ENCODE results near the gene CHERP. TPM values are rescaled to one million over a fixed set of nuclear protein-coding genes. Genes with fewer than 3 reads are reported as not detected.
A peak's percentile ranks its signal among the peaks of the same experiment; 100 is the strongest.
"Not testable (repeated sequence)": the region's sequence is repeated elsewhere in the genome, so short reads cannot be mapped to it uniquely, and the experiment has no call there.

CHERP gene
- total and polyA plus RNA-seq, 2 donors = 12.8 to 27.2 TPM

DNA sequence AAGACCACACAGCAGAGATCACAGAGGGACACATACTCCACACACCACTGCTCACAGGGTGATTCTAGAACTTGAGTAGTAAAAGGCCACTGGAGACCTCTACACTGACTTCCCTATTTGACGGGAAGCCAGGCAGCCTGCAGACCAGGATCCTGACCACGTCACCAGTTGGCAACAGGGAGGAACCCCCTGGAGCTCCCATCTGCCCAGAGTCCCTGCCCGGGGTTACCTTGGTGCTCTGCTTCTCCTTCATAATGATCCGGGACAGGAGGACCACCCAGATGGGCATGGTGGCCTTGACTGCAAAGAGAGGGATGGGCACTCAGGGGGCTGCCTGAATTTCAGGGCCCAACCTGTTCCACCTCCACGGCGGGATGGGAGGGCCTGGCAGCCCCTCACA, 29.0 kb upstream of the CHERP start:
- WGBS = 24% methylated on average over 6 of the region's 6 CpGs
- Histone ChIP-seq H3K36me3 (ENCODE audit: insufficient read depth) (no peaks in the 10 kb centered on the region), H3K4me3 (ENCODE audit: low read depth, low read length) (peak overlapping the region; percentile 91), H3K27ac (ENCODE audit: low read depth) (no peak overlapping the region), H3K4me1 (ENCODE audit: insufficient read depth) (no peaks in the 10 kb centered on the region)
- DNase-seq (ENCODE audit: extremely low spot score) = no peak

DNA sequence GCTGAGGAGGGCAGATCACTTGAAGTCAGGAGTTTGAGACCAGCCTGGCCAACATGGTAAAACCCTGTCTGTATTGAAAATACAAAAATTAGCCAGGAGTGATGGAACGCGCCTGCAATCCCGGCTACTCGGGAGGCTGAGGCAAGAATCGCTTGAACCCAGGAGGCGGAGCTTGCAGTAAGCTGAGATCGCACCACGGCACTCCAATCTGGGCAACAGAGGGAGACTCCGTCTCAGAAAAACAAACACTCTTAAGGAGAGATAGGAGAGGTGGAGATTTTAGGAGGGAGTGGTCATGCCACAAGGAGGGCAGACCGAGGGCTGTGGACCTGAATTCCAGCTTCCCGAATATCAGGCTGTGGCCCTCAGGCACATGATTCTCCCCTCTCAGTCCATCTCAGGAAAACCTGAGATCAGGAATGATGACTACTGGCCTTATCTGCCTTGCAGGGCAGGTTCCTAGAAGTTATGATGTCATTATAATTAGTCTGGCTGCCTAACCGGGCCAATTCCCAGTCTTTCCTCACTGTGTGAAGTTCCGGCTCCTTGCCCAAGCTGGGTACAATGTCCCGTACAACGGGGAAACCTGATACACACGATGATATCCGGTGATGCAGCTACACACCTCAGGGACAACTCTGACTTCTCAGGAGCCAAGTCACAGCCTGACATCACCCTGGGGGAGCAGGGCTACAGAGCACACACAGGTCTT, 27.5 kb upstream of the CHERP start:
- Histone ChIP-seq H3K4me3 (ENCODE audit: low read depth, low read length) (no peak overlapping the region), H3K4me1 (ENCODE audit: insufficient read depth) (no peaks in the 10 kb centered on the region), H3K36me3 (ENCODE audit: insufficient read depth) (no peaks in the 10 kb centered on the region)

DNA sequence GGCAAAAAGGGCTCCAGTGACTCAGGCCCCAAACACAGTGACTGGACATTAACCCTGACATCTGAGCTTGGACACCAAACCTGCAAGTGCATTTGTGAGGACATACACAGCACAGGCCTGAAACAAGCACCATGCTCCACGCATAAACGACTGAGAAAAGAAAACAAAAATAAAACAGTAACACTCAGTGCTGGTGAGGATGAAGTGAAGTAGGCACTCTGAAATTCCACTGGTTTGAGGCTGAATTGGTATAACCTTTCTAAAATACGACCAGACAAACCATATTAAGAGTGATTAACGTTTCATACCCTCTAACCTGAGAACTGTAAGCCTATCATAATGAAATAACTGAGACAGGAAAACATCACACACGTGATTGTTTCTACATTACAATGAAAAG, 24.5 kb upstream of the CHERP start:
- no peak overlapping the region for H3K27ac ChIP-seq (ENCODE audit: low read depth)
- WGBS = 94% methylated on average over 5 of the region's 5 CpGs
- H3K4me1 ChIP-seq (ENCODE audit: insufficient read depth) = no peaks in the 10 kb centered on the region
- no peak for DNase-seq (ENCODE audit: extremely low spot score)
- H3K36me3 ChIP-seq (ENCODE audit: insufficient read depth) = peaks cover under 1% of the 10 kb centered on the region
- H3K4me3 ChIP-seq (ENCODE audit: low read depth, low read length) = no peak overlapping the region

More for the DNA sequence above, 27.5 kb upstream of the CHERP start:
- H3K27ac ChIP-seq (ENCODE audit: low read depth) = no peak overlapping the region
- 87% methylated on average over 17 of the region's 17 CpGs for WGBS
- DNase-seq (ENCODE audit: extremely low spot score) = no peak

DNA sequence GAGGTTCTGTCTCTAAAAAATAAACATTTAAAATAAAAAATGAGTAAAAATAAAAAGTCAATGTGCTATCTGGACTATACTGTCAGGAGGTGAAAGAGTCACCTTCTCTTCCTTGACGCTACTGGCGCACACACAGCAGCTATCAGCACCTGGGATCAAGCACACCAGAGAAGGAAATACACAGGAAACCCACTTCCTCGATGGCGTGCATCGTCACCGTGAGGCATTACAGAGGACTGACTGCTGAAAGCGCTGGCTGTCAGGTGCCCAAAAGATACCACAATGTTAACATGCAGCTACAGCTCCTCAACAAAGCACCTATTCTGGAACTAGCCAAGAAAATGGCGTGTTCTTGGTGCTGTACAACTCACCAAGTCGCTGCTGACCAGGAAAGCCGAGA, 23.9 kb upstream of the CHERP start:
- H3K4me3 ChIP-seq (ENCODE audit: low read depth, low read length) = no peak overlapping the region

DNA sequence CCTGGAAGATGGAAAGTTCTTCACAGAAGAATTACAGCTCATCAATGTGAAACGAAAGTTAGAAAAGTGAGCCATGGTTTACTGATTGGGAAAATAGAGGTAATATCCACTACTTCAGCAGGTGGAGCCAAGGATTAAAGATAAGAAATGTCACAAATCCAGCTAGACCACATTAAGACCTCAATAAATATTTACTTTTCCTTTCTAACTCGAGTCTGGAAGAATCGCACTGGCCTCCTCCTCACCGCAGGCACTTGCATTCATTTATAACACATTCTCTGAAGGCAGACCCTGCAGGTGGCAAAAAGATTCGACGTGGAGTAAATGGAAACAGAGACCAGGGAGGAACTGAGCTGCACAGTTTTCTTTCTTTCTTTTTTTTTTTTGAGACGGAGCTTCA, 22.6 kb upstream of the CHERP start:
- Histone ChIP-seq H3K27ac (ENCODE audit: low read depth) (no peak overlapping the region), H3K36me3 (ENCODE audit: insufficient read depth) (peaks cover 3% of the 10 kb centered on the region), H3K4me1 (ENCODE audit: insufficient read depth) (no peaks in the 10 kb centered on the region), H3K4me3 (ENCODE audit: low read depth, low read length) (no peak overlapping the region)
- WGBS = 76% methylated on average over 7 of the region's 7 CpGs
- no peak for DNase-seq (ENCODE audit: extremely low spot score)

More for the DNA sequence above, 23.9 kb upstream of the CHERP start:
- 83% methylated on average over 10 of the region's 10 CpGs for WGBS
- no peaks in the 10 kb centered on the region for H3K4me1 ChIP-seq (ENCODE audit: insufficient read depth)
- DNase-seq (ENCODE audit: extremely low spot score) = no peak
- H3K27ac ChIP-seq (ENCODE audit: low read depth) = no peak overlapping the region
- peaks cover 3% of the 10 kb centered on the region for H3K36me3 ChIP-seq (ENCODE audit: insufficient read depth)

DNA sequence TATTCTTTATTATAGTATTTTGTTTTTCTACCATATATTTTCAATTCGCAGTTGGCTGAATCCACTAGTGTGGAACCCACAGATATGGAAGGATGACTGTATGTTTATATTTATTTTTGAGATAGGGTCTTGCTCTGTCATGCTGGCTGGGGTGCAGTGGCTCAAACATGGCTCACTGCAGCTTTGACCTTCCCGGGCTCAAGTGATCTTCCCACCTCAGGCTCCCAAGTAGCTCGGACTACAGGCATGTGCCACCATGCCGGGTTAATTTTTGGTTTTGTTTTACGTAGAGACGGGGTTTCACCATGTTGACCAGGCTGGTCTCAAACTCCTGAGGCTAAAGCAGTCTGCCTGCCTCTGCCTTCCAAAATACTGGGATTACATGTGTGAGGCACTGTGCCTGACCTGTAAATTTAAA, 20.4 kb upstream of the CHERP start:
- Histone ChIP-seq H3K4me3 (ENCODE audit: low read depth, low read length) (no peak overlapping the region), H3K4me1 (ENCODE audit: insufficient read depth) (no peaks in the 10 kb centered on the region), H3K36me3 (ENCODE audit: insufficient read depth) (peaks cover 3% of the 10 kb centered on the region), H3K27ac (ENCODE audit: low read depth) (no peak overlapping the region)
- no peak for DNase-seq (ENCODE audit: extremely low spot score)
- 93% methylated on average over 6 of the region's 6 CpGs for WGBS

DNA sequence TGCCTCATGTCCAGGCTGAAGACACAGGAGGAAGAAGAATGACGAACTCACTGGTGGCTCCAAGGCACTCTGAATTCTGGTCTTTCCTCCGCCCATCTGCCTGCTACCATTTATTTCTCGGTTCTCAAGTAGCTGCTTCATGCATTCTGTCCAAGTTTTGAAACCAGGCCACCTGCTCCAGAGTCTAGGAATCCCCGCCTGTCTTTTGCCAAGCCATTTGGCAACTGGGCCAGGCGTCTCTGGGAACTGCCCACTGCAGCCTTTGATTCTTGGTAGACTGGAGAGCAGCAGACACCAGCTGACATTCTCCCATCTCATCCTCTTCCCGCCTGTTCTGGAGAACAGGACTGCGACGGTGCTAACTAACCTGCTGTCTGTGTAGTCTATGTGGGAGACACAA, 19.1 kb upstream of the CHERP start:
- peaks cover 3% of the 10 kb centered on the region for H3K36me3 ChIP-seq (ENCODE audit: insufficient read depth)
- no peak for DNase-seq (ENCODE audit: extremely low spot score)
- WGBS = 89% methylated on average over 8 of the region's 8 CpGs
- no peak overlapping the region for H3K4me3 ChIP-seq (ENCODE audit: low read depth, low read length)
- H3K27ac ChIP-seq (ENCODE audit: low read depth) = no peak overlapping the region
- no peaks in the 10 kb centered on the region for H3K4me1 ChIP-seq (ENCODE audit: insufficient read depth)

DNA sequence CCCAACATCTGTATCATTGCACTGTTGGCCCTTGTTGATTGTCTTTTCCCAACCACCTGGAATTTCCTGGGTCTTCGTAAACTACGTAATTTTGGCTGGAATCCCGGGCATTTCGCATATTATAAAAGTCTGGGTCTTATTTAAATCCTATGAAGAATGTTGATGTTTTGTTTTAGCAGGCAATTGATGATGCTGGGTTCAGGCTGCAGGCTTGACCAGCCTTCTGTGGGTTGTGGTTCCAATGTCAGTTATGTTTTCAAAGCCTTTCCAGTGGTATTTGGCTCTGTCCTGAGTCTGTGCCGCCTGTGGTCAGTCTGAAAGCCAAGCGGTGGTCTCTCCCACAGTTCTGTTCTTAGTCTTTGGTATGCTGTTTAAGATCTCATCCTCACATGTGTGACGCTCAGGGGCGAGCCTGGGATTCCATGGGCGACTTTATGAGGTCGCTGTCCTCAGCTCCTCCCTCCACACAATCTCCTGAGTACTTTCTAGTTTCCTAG, 17.6 kb upstream of the CHERP start:
- no peaks in the 10 kb centered on the region for H3K4me1 ChIP-seq (ENCODE audit: insufficient read depth)
- WGBS = 68% methylated on average over 10 of the region's 10 CpGs
- no peak for DNase-seq (ENCODE audit: extremely low spot score)
- no peak overlapping the region for H3K27ac ChIP-seq (ENCODE audit: low read depth)
- H3K36me3 ChIP-seq (ENCODE audit: insufficient read depth) = peaks cover 3% of the 10 kb centered on the region
- H3K4me3 ChIP-seq (ENCODE audit: low read depth, low read length) = no peak overlapping the region

DNA sequence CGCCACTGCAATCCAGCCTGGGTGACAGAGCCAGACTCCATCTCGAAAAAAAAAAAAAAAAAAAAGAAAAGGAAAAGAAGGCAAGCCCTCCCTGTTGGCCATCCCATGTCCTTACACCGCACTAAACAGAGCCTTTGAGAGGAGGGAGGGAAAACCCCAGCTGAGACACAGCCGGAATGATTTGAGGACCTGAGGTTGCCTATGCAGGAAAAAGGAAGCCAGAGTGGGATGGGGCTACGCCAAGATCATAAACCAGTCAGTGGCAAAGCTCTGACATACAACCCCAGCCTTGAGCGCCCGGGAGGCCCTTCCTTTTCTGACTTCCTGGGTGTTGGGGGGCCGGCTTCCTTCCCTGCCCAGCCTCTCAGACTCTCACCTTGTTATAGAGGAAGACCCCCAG, 12.5 kb upstream of the CHERP start:
- no peak overlapping the region for H3K4me3 ChIP-seq (ENCODE audit: low read depth, low read length)
- H3K36me3 ChIP-seq (ENCODE audit: insufficient read depth) = peaks cover 3% of the 10 kb centered on the region
- 80% methylated on average over 8 of the region's 8 CpGs for WGBS

DNA sequence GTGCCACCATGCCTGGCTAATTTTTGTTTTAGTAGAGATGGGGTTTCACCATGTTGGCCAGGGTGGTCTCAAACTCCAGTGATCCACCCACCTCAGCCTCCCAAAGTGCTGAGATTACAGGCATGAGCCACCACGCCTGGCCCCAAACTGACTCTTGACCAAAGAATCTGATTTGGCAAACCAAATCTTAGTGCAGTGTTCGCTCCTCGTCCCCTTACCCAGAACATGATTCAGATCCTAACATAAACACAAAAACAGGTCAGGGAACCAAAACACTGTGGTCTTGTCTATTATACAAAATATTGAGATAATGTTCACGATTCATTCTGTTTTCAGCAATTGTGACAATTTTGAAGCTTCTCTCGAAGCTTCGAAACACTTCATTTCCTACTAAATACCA, 9.7 kb upstream of the CHERP start:
- WGBS = 93% methylated on average over 6 of the region's 6 CpGs

More for the DNA sequence above, 12.5 kb upstream of the CHERP start:
- Histone ChIP-seq H3K27ac (ENCODE audit: low read depth) (no peak overlapping the region), H3K4me1 (ENCODE audit: insufficient read depth) (no peaks in the 10 kb centered on the region)
- DNase-seq (ENCODE audit: extremely low spot score) = no peak

DNA sequence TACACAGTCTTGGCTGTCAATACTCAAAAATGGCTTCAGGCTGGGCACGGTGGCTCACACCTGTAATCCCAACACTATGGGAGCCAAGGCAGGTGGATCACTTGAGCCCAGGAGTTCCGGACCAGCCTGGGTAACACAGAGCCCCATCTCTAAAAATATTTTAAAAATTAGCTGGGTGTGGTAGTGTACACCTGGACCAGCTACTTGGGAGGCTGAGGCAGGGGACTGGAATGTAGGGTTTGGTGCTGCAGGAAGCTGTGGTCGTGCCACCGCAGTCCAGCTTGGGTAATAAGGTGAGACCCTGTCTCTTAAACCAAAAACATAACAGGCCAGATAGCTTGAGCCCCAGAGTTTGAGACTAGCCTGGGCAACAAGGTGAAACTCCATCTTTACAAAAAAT, 6.7 kb upstream of the CHERP start:
- 94% methylated on average over 4 of the region's 4 CpGs for WGBS
- Histone ChIP-seq H3K36me3 (ENCODE audit: insufficient read depth) (peaks cover 3% of the 10 kb centered on the region), H3K4me1 (ENCODE audit: insufficient read depth) (no peaks in the 10 kb centered on the region), H3K4me3 (ENCODE audit: low read depth, low read length) (no peak overlapping the region), H3K27ac (ENCODE audit: low read depth) (no peak overlapping the region)
- no peak for DNase-seq (ENCODE audit: extremely low spot score)

More for the DNA sequence above, 9.7 kb upstream of the CHERP start:
- not testable (repeated sequence) for H3K4me1 ChIP-seq (ENCODE audit: insufficient read depth); DNase-seq (ENCODE audit: extremely low spot score); H3K4me3 ChIP-seq (ENCODE audit: low read depth, low read length); H3K36me3 ChIP-seq (ENCODE audit: insufficient read depth); H3K27ac ChIP-seq (ENCODE audit: low read depth)

DNA sequence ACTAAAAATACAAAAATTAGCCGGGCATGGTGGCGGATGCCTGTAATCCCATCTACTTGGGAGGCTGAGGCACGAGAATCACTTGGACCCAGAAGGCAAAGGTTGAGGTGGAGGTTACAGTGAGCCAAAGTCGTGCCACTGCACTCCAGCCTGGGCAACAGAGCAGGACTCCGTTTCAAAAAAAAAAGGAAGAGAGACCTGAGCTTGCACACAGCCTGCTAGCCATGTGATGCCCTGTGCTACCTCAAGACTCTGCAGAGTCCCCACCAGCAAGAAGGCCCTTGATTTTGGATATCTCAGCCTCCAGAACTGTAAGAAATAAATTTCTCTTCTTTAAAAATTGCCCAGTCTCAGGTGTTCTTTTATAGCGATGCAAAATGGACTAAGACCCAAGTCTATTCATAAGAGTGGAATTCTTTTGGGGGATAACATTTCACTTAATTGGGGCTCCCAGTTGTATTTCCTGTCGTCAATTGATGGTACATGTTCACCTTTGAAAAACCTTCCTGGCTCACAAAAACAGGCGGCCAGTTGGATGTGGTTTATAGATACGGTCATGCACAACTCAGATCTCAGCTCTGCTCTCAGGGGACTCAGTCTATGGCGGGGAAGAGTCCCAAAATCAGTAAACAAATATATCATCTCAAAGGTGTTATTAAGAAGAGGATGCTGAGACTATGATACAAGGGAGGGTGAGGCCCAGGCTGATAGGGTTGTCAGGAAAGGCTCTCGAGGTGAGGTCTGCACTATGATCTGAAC, 2.4 kb upstream of the CHERP start:
- WGBS = 90% methylated on average over 11 of the region's 11 CpGs
- DNase-seq (ENCODE audit: extremely low spot score) = no peak
- Histone ChIP-seq H3K27ac (ENCODE audit: low read depth) (no peak overlapping the region), H3K4me3 (ENCODE audit: low read depth, low read length) (no peak overlapping the region), H3K36me3 (ENCODE audit: insufficient read depth) (no peaks in the 10 kb centered on the region), H3K4me1 (ENCODE audit: insufficient read depth) (no peaks in the 10 kb centered on the region)

DNA sequence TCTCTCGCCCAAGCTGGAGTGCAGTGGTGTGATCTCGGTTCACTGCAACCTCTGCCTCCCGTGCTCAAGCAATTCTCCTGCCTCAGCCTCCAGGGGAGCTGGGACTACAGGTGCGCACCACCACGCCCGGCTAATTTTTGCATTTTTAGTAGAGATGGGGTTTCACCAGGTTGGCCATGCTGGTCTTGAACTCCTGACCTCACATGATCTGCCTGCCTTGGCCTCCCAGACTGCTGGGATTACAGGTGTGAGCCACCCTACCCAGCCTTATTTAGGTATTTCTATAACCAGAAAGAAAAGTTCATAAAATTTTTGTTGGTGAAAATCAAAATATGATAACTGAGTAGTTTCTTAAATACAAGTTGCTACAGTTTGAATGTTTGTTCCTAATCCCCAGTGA, 1.5 kb upstream of the CHERP start:
- H3K27ac ChIP-seq (ENCODE audit: low read depth); H3K4me1 ChIP-seq (ENCODE audit: insufficient read depth): not testable (repeated sequence)
- 84% methylated on average over 6 of the region's 6 CpGs for WGBS

DNA sequence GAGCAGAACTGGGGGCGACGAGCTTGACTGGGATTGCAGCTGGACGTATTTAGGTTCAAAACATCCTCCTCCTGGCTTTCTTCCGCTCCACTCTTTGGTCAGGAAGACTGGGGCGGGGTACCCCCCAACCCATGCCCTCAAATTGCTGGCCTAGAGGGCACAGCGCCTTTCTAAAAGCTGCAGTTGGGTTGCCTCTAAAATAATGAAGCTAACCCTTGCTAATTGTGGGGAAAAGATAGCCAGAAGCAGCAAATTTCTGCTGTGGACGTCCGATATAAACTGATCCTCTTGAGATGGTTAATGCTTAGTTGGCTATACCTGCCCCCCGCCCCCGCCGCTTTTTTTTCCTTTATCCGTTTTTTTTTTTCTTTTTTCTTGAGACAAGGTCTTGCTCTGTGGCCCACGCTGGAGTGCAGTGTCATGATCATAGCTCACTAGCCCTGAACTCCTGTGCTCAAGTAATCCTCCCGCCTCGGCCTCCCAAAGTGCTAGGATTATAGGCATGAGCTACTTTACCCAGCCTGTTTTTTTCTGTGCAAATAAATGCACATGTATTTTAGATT, 754 bp upstream of the CHERP start:
- H3K27ac ChIP-seq (ENCODE audit: low read depth) = peak overlapping the region; percentile 76
- H3K4me1 ChIP-seq (ENCODE audit: insufficient read depth) = no peaks in the 10 kb centered on the region
- H3K4me3 ChIP-seq (ENCODE audit: low read depth, low read length) = peak overlapping the region; percentile 91
- WGBS = 3% methylated on average over 15 of the region's 15 CpGs
- H3K36me3 ChIP-seq (ENCODE audit: insufficient read depth) = no peaks in the 10 kb centered on the region
- DNase-seq (ENCODE audit: extremely low spot score) = no peak

More for the DNA sequence above, 1.5 kb upstream of the CHERP start:
- not testable (repeated sequence) for H3K4me3 ChIP-seq (ENCODE audit: low read depth, low read length); DNase-seq (ENCODE audit: extremely low spot score); H3K36me3 ChIP-seq (ENCODE audit: insufficient read depth)

All from urinary bladder (tissue), 4 donors.